HG03575 (cell line): ENCODE measurements around the gene PHETA2.
A peak's percentile ranks its signal among the peaks of the same experiment; 100 is the strongest.
"Not testable (repeated sequence)": the region's sequence is repeated elsewhere in the genome, so short reads cannot be mapped to it uniquely, and the experiment has no call there.

Experiments used
- ATAC-seq: cut with Tn5 transposase; IDR thresholded peaks from one replicate; pipeline ENCODE4 v1.9.1; 2021; ENCODE audit not compliant: unreplicated experiment, insufficient number of reproducible peaks, low FRiP score; ENCODE audit errors: extremely low read depth

The PHETA2 gene

DNA sequence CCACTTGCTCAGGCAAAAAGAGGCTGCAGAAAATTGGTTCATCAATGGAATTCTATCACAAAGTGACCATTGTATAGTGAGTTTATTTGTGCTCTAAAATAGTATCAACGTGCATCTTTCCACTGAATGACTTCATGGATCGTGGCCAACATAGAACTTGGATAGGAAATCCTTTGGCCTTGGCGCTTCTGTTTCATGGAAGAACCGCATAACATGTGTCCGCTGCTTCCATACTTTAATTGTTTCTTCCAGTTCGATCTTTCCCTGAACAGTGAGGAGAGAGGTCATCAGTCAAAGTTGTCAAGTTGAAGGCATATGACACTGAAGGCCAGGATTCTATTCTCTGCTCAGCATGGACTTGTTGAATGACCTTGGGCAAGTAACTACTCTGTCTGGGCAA lies 12.0 kb downstream of the PHETA2 start:
- ATAC-seq, result no peak

DNA sequence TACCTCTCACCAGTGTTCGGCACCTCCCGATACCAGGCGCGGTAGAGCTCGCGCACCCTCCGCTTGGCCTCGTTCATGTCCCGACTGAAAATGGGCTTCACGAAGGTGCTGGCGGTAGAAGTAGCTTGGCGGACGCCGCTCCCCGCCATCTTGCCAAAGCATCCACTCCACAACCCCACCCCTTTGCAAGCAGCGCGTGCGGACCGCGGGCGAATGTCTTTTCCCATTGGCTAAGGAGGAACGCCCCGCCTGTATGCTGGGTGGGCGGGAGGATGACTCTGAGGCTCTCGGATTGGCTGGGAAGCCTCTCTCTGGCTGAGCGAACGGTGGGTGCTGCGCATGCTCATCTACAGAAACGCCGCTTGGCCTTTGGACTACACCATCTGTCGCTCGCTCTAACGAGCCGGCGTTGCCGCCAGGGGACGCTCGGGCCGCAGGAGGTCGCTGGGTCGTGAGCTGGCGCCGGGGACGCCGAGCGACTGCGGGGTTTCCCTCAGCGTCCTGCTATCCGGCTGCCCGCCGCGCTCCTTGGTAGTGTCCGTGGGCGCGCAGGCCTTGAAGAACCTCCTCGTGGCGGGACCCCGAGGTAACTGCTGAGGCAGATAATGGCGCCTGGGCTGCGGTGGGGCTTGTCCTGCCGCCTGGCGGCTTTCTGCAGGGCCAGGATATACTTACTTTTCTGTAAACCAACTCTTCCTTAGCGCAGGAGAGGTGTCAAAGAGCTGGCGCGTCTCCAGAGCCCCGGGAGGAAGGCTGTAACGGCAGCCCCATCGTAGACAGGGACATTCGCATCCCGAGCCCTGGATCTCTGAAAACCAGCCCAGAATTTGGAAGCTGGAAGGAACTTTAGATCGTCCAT lies 16.8 kb downstream of the PHETA2 start, which contains the start of gene NDUFA6:
TSS of gene NDUFA6 (minus strand) at position 177 of the 859 bp plus-strand sequence. CDS start at position 149, 28 bp downstream.
- peak; percentile 81 for ATAC-seq

- no peak for ATAC-seq
Observed at GRCh38 chr22:42091455-42091782, 17.4 kb downstream of the PHETA2 start.

DNA sequence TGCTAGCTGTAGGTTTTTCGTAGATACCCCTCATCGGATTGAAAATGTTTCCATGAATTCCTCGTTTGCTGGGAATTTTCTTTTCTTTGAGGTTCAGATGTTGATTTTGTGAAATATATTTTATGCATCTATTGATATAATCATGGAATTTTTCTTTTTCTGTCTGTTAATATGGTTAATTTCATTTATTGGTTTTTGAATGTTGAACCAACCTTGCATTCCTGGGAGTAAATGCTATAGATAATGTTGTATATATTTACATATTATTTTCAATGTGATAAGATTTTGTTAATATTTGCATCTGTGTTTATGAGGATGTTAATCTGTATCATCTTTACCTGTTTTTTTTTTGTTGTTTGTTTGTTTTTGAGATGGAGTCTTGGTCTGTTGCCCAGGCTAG lies 27.2 kb downstream of the PHETA2 start:
- ATAC-seq, result no peak

DNA sequence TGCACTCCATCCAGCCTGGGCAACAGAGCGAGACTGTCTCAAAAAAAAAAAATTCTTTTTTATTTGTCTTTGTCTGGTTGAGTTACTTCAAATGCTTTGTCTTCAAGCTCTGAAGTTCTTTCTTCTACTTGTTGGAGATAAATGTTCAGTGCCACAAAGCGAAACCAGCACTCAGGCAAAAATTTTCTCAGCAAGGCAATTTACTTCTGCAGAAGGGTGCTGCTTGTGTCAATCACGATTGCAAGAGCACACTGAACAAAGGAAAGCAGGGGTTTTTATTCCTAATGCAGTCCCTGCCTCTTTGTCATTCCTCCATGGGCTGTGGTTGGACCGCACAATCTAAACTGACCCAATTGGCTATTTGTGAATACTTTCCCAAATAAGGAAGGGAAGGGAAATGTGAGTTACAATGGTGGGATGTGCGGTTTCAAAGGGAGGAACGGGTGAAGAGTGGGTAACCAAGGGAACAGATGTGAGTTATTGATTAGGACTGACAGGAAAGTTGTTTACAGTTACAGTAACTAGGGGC lies 30.3 kb downstream of the PHETA2 start:
- ATAC-seq, result not testable (repeated sequence)

DNA sequence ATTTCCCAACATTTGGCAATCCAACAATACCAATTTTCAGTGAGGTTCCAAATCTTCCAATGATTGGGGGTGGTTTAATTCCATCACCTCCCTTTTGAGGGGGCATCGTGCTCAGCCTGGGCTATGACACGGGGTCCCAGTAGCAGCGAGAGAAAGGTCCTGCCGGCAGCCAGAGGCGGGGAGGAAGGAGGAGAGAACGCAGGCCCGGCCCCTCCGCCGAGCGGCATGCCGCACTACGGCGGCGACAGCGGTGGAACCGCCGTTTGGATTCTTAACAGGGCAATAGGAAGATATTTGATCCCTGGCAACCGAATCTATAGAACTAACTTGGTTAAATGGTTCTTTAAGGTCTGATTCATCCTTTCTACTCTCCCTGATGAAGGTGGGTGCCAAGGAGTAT lies 34.8 kb downstream of the PHETA2 start:
- no peak for ATAC-seq

GRCh38 chr22:42111798-42112197 lies 37.8 kb downstream of the PHETA2 start:
- ATAC-seq, result no peak

DNA sequence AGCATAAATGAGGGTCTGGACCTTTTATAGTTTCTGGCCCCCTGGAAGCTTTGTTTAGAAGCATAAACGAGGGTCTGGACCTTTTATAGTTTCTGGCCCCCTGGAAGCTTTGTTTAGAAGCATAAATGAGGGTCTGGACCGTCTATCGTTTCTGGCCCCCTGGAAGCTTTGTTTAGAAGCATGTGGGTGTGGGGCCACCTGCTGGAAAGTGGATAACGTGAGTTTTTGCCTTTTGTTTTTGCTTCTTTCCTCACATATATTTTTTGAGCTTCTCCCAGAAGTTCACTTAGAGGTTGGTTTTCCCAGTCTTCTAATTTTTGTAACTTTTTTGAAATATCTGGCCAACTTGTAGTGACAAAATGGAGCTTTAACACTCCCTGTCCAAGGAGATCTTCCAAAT lies 38.7 kb downstream of the PHETA2 start:
- not testable (repeated sequence) for ATAC-seq

- ATAC-seq, result no peak
Observed at GRCh38 chr22:42114721-42115120, 40.7 kb downstream of the PHETA2 start.

GRCh38 chr22:42115420-42115830 lies 41.4 kb downstream of the PHETA2 start:
- not testable (repeated sequence) for ATAC-seq

DNA sequence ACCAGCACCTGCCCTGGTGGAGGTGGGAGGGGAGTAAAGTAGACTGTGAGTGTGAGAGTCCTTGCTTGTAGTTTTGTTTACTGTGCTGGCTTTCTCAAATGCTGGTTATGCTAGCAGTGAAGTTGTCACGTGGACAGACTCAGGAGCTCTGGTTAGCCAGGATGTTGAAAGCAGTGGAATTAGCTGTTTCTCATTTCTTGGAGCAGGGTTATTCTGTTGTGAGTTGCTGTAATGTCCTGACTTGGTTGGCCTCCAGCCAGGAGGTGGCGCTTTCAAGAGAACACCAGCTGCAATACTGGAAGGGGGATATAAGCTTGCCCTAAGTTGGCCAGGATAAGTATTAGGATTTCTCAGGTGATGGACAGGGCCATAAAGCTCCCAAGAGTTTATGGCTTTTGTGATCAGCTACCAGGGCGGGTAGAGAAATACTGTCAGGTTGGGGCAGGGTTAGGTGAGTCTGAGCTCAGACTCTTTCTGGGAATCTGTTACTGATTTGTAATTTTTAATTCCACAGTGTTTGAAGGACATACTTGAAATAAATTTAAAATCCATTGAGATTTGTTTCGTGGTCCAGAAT lies 42.9 kb downstream of the PHETA2 start:
- ATAC-seq, result no peak

DNA sequence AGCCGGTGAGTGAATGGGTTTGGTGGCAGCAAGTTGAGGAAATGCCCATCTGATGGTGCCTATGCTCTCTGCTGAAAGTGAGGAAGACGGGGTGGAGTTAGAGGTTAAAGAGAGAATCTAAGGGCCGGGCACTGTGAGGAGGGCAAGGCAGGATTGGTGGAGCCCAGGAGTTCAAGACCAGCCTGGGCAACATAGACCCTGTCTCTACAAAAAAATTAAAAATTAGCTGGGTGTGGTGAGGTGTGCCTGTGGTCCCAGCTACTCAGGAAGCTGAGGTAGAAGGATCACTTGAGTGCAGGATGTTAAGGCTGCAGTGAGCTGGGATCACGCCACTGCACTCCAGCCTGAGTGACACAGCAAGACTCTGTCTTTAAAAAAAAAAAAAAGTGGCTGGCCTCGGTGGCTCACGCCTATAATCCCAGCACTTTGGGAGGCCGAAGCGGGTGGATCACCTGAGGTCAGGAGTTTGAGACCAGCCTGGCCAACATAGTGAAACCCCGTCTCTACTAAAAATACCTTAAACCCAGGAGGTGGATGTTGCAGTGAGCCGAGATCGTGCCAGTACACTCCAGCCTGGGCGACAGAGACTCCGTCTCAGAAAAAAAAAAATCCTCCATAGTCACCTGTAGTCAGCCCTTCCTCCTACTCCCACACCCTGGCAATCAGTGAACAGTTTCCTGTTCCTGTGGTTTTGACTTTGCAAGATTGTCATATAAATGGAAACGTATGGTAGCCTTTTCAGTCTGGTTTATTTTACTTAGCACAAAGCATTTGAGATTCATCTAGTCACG lies 46.4 kb downstream of the PHETA2 start:
- not testable (repeated sequence) for ATAC-seq

DNA sequence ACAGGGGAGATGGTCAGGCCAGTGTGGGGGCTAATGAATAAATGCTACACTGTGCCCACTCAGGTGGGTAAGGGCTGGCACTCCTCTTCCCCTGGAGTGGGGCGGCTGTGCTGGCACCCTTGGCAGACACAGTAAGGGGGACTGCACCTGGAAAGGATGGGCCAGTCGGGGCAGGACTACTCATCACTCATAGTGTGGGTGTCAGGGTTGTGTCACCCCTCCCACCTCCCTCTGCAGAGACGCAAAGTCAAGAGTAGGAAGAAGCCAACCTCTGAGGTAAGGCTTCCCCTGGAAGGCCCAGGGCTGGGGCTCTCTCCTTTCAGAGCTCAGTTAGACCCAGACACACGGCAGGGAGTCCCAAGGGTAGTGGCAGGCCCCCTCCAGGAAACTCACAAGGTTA lies 49.5 kb downstream of the PHETA2 start:
- not testable (repeated sequence) for ATAC-seq

- no peak for ATAC-seq
Observed at GRCh38 chr22:42127606-42128005, 53.6 kb downstream of the PHETA2 start.

DNA sequence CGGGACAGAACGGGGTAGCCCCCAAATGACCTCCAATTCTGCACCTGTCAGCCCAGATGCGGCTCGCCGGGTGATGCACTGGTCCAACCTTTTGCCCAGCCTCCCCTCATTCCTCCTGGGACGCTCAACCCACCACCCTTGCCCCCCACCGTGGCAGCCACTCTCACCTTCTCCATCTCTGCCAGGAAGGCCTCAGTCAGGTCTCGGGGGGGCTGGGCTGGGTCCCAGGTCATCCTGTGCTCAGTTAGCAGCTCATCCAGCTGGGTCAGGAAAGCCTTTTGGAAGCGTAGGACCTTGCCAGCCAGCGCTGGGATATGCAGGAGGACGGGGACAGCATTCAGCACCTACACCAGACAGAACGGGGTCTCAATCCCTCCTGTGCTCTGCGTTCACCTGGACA lies 54.0 kb downstream of the PHETA2 start:
- ATAC-seq, result not testable (repeated sequence)
